H1 (cell line): ENCODE data around the gene UFC1. TPM values are rescaled to one million over a fixed set of nuclear protein-coding genes. Genes with fewer than 3 reads are reported as not detected.
A peak's percentile ranks its signal among the peaks of the same experiment; 100 is the strongest.

Experiments
- CTCF ChIA-PET: fragments of 300-600 bp; sonication (Branson Sonifier 250); formaldehyde crosslinking; loops from one replicate; lab custom pipeline; 2021; ENCODE audit not compliant: partially characterized antibody; lab: Charles Lee
- POLR2A ChIA-PET: fragments of 300-600 bp; sonication (Branson Sonifier 250); formaldehyde crosslinking; loops from one replicate; lab custom pipeline; 2021; ENCODE audit warnings: inconsistent platforms; ENCODE audit not compliant: partially characterized antibody; lab: Charles Lee
- DNase-seq, 2 experiments: peaks; one replicate each; pipeline versions ENCODE4 v3.0.0 to v3.0.0-alpha.2; 2010 to 2022; ENCODE audit warnings: low spot score in 2 of 2, low read depth in 1 of 2, mixed read lengths in 1 of 2
- FAIRE-seq: peaks from 2 replicates; lab custom pipeline; 2011; peaks lifted over from hg19 to GRCh38; lab: Jason Lieb, UNC
- H2AFZ ChIP-seq: 2 replicates; pipeline ENCODE4 v1.8.1; 2012; ENCODE audit warnings: low read length, inconsistent platforms
- H2AK5ac ChIP-seq: 2 replicates; pipeline ENCODE4 v1.6.1; 2013; ENCODE audit warnings: low read depth, low read length
- H2BK120ac ChIP-seq: replicated peaks from 2 replicates; pipeline ENCODE3; 2013; ENCODE audit warnings: low read depth, low read length, inconsistent platforms
- H2BK12ac ChIP-seq: 2 replicates; pipeline ENCODE4 v1.6.1; 2013; ENCODE audit warnings: low read depth, low read length
- H2BK15ac ChIP-seq: 2 replicates; pipeline ENCODE4 v1.6.1; 2013; ENCODE audit warnings: low read length
- H2BK20ac ChIP-seq: 2 replicates; pipeline ENCODE4 v1.6.1; 2013; ENCODE audit warnings: low read length
- H2BK5ac ChIP-seq: 2 replicates; pipeline ENCODE4 v1.6.1; 2013; ENCODE audit warnings: low read depth, low read length
- H3K14ac ChIP-seq: 2 replicates; pipeline ENCODE4 v1.6.1; 2013; ENCODE audit warnings: inconsistent platforms; ENCODE audit not compliant: insufficient read length
- H3K18ac ChIP-seq: 2 replicates; pipeline ENCODE4 v1.6.1; 2013; ENCODE audit warnings: low read length; ENCODE audit errors: extremely low read depth
- H3K23ac ChIP-seq: 2 replicates; pipeline ENCODE4 v1.6.1; 2013; ENCODE audit warnings: inconsistent platforms; ENCODE audit not compliant: insufficient read length
- H3K23me2 ChIP-seq: 2 replicates; pipeline ENCODE4 v1.6.1; 2013; ENCODE audit warnings: low read depth, low read length
- H3K27ac ChIP-seq: 2 replicates; pipeline ENCODE4 v1.6.1; 2011; ENCODE audit warnings: low read depth, low read length, inconsistent platforms
- H3K27me3 ChIP-seq, 4 experiments: replicated peaks in 1 of 4; 1 replicate in 1 of 4; 2 replicates in 3 of 4; pipeline versions ENCODE4 v1.6.1 to v1.8.1; 2011 to 2013; ENCODE audit warnings: low read length in 3 of 4, mild to moderate bottlenecking in 3 of 4, inconsistent platforms in 2 of 4, mixed read lengths in 2 of 4, moderate library complexity in 1 of 4; ENCODE audit not compliant: control insufficient read depth in 3 of 4, insufficient read depth in 3 of 4; ENCODE audit errors: extremely low read depth in 1 of 4
- H3K36me3 ChIP-seq, 4 experiments: 2 replicates each; pipeline versions ENCODE4 v1.6.1 to v1.8.1; 2011 to 2013; ENCODE audit warnings: mild to moderate bottlenecking in 4 of 4, low read length in 3 of 4, moderate library complexity in 2 of 4, control low read depth in 1 of 4, inconsistent platforms in 1 of 4; ENCODE audit not compliant: insufficient read depth in 4 of 4, control insufficient read depth in 2 of 4
- H3K4ac ChIP-seq: replicated peaks from 2 replicates; pipeline ENCODE3; 2013; ENCODE audit warnings: low read length, low read depth, mixed read lengths, inconsistent platforms; ENCODE audit not compliant: insufficient read length
- H3K4me1 ChIP-seq, 4 experiments: replicated peaks in 1 of 4; 1 replicate in 1 of 4; 2 replicates in 3 of 4; pipeline versions ENCODE4 v1.6.1 to v1.8.1; 2011 to 2013; ENCODE audit warnings: low read length in 3 of 4, inconsistent platforms in 2 of 4, mixed read lengths in 1 of 4; ENCODE audit not compliant: insufficient read depth in 4 of 4, control insufficient read depth in 3 of 4
- H3K4me2 ChIP-seq, 2 experiments: 2 replicates each; pipeline versions ENCODE4 v1.6.1 to v1.8.1; 2011 to 2013; ENCODE audit warnings: low read depth in 2 of 2, low read length in 2 of 2, control low read depth in 1 of 2, inconsistent platforms in 1 of 2, mild to moderate bottlenecking in 1 of 2; ENCODE audit not compliant: insufficient read depth in 1 of 2
- H3K4me3 ChIP-seq, 4 experiments: fragments of 200-600, 300-600 bp in 1 of 4; sonication (generic), shearing (Covaris generic), sonication (Bioruptor Twin) in 1 of 4; 2 replicates each; pipeline versions ENCODE4 v1.5.1 to v1.8.1; 2011 to 2016; ENCODE audit warnings: low read length in 4 of 4, low read depth in 3 of 4, control low read depth in 2 of 4, inconsistent platforms in 2 of 4, mild to moderate bottlenecking in 2 of 4, mixed read lengths in 1 of 4, moderate library complexity in 1 of 4; ENCODE audit not compliant: insufficient read depth in 2 of 4; ENCODE audit errors: extremely low read depth in 1 of 4
- H3K56ac ChIP-seq: replicated peaks from 2 replicates; pipeline ENCODE3; 2013; ENCODE audit warnings: low read depth, mild to moderate bottlenecking, mixed read lengths, low read length, inconsistent platforms; ENCODE audit not compliant: insufficient read length
- H3K79me1 ChIP-seq: 2 replicates; pipeline ENCODE4 v1.6.1; 2013; ENCODE audit warnings: low read depth, low read length, control low read depth
- H3K79me2 ChIP-seq, 2 experiments: 2 replicates each; pipeline versions ENCODE4 v1.6.1 to v1.8.1; 2012 to 2013; ENCODE audit warnings: low read length in 2 of 2, mild to moderate bottlenecking in 2 of 2, inconsistent platforms in 1 of 2; ENCODE audit not compliant: insufficient read depth in 2 of 2, control insufficient read depth in 1 of 2
- H3K9ac ChIP-seq, 4 experiments: replicated peaks in 1 of 4; 1 replicate in 1 of 4; 2 replicates in 3 of 4; pipeline versions ENCODE4 v1.6.1 to v1.8.1; 2011 to 2013; ENCODE audit warnings: low read depth in 3 of 4, low read length in 3 of 4, control low read depth in 2 of 4, mild to moderate bottlenecking in 2 of 4, moderate library complexity in 2 of 4, inconsistent platforms in 1 of 4; ENCODE audit errors: extremely low read depth in 1 of 4
- H3K9me3 ChIP-seq, 2 experiments: 2 replicates each; pipeline versions ENCODE4 v1.6.1 to v1.8.1; 2012 to 2013; ENCODE audit warnings: mild to moderate bottlenecking in 2 of 2, moderate library complexity in 2 of 2, control low read depth in 1 of 2, inconsistent platforms in 1 of 2, low read depth in 1 of 2, low read length in 1 of 2, mixed read lengths in 1 of 2; ENCODE audit not compliant: insufficient read depth in 2 of 2
- H4K20me1 ChIP-seq, 2 experiments: replicated peaks in 1 of 2; 2 replicates each; pipeline versions ENCODE3 to v1.8.1; 2011 to 2013; ENCODE audit warnings: inconsistent platforms in 2 of 2, low read length in 2 of 2, mild to moderate bottlenecking in 1 of 2; ENCODE audit not compliant: insufficient read depth in 2 of 2, control insufficient read depth in 1 of 2
- H4K5ac ChIP-seq: 2 replicates; pipeline ENCODE4 v1.6.1; 2013; ENCODE audit warnings: low read length, low read depth, mixed read lengths, inconsistent platforms; ENCODE audit not compliant: insufficient read length
- H4K8ac ChIP-seq: 2 replicates; pipeline ENCODE4 v1.8.0; 2013; ENCODE audit warnings: mild to moderate bottlenecking, moderate library complexity, low read length, inconsistent platforms; ENCODE audit not compliant: insufficient read depth; ENCODE audit errors: extremely low read depth
- H4K91ac ChIP-seq: replicated peaks from 2 replicates; pipeline ENCODE3; 2013; ENCODE audit warnings: low read length, mixed read lengths, inconsistent platforms; ENCODE audit not compliant: insufficient read length
- BRCA1 ChIP-seq: IDR thresholded peaks from 2 replicates; pipeline ENCODE4 v1.6.1; 2012; ENCODE audit warnings: low read depth, low read length, improper control_type of control experiment
- CTCF ChIP-seq, 3 experiments: IDR thresholded peaks; 1 replicate in 2 of 3; 2 replicates in 1 of 3; pipeline versions ENCODE4 v1.5.1 to v1.6.1; 2011; ENCODE audit warnings: low read length in 3 of 3, mild to moderate bottlenecking in 3 of 3, inconsistent platforms in 2 of 3, low read depth in 1 of 3, moderate library complexity in 1 of 3; ENCODE audit not compliant: insufficient read depth in 1 of 3; ENCODE audit errors: control extremely low read depth in 1 of 3
- E2F6 ChIP-seq: IDR thresholded peaks from 2 replicates; pipeline ENCODE4 v1.6.1; 2012; ENCODE audit warnings: inconsistent platforms
- GABPA ChIP-seq: IDR thresholded peaks from 2 replicates; pipeline ENCODE4 v1.6.1; 2011; ENCODE audit warnings: mild to moderate bottlenecking, low read length, moderate library complexity, borderline replicate concordance; ENCODE audit not compliant: insufficient read depth
- HDAC6 ChIP-seq: IDR thresholded peaks from one replicate; pipeline ENCODE4 v1.7.1; 2012; ENCODE audit warnings: low read depth, mild to moderate bottlenecking, inconsistent platforms, low read length, moderate library complexity
- KDM1A ChIP-seq: fragments of 200-600, 300-600 bp; sonication (generic); IDR thresholded peaks from 2 replicates; pipeline ENCODE4 v1.7.1; 2016; ENCODE audit warnings: mild to moderate bottlenecking, low read length, borderline replicate concordance
- KDM4A ChIP-seq: IDR thresholded peaks from one replicate; pipeline ENCODE4 v1.7.1; 2012; ENCODE audit warnings: low read depth, mild to moderate bottlenecking, moderate library complexity, low read length, inconsistent platforms; ENCODE audit not compliant: severe bottlenecking
- RAD21 ChIP-seq, 2 experiments: IDR thresholded peaks in 1 of 2; conservative IDR thresholded peaks in 1 of 2; 2 replicates each; pipeline ENCODE4 v1.6.1; 2011; ENCODE audit warnings: low read depth in 2 of 2, low read length in 2 of 2, improper control_type of control experiment in 1 of 2, inconsistent platforms in 1 of 2, mild to moderate bottlenecking in 1 of 2, moderate library complexity in 1 of 2
- WGBS, 2 experiments: shearing (Covaris generic) in 1 of 2; methylation state at CpG; one replicate each; pipeline versions ENCODE4 v1.1.6 to v1.1.7; 2013 to 2015; ENCODE audit warnings: low lambda C conversion rate in 2 of 2, mixed read lengths in 2 of 2, inconsistent platforms in 1 of 2, low coverage in 1 of 2, missing lambda C conversion rate in 1 of 2; ENCODE audit not compliant: insufficient replicate concordance in 2 of 2, insufficient coverage in 1 of 2, insufficient read length in 1 of 2; ENCODE audit errors: extremely low coverage in 1 of 2, missing lambda C conversion rate in 1 of 2; 5-methylcytosine and 5-hydroxymethylcytosine counted together
- polyA plus RNA-seq, 7 experiments: library from polyadenylated mRNA; depleted of rRNA in 3 of 7; stranded (reverse) in 5 of 7; unstranded in 2 of 7; fragments of >200 nt in 5 of 7; fragments of 200-250 nt in 2 of 7; gene quantifications; 1 replicate in 5 of 7; 2 replicates in 1 of 7; 4 replicates in 1 of 7; pipeline versions ENCODE4 v1.2.1 to v1.2.3, GENCODE V29; 2011 to 2013; ENCODE audit warnings: missing spikeins in 2 of 7, mixed read lengths in 2 of 7
- total RNA-seq: library from RNA; stranded (reverse); fragmentation: NEBNext Ultra II Directional; extraction: Animal tissue kit (Norgen Biotek cat#: 25700); gene quantifications from 2 replicates; pipeline ENCODE4 v1.2.1, GENCODE V29; 2021

The UFC1 gene
- total and polyA plus RNA-seq, 2 of the 8 experiments (the other 6 are each of a cell fraction or from before 2014, with no cell fraction given), result 67.8 to 102 TPM

GRCh38 chr1:161139766-161140165 is 14.0 kb upstream of the UFC1 start:
- Histone ChIP-seq H4K20me1 (peaks cover 0 to 1% of the 10 kb centered on the region in 2 experiments), H3K56ac (no peak overlapping the region), H3K36me3 (no peaks in the 10 kb centered on the region; a peak in 1 of 8 replicates), H2BK120ac (no peak overlapping the region), H2BK5ac (no peak overlapping the region), H3K4me1 (no peaks in the 10 kb centered on the region), H3K9ac (no peak overlapping the region), H4K91ac (no peak overlapping the region), H3K79me2 (peaks cover 0 to 6% of the 10 kb centered on the region in 2 experiments; a peak in 2 of 4 replicates), H2AFZ (no peak overlapping the region), H3K4ac (no peak overlapping the region), H2BK20ac (no peak overlapping the region), H3K18ac (no peak overlapping the region), H2BK15ac (no peak overlapping the region), H3K14ac (no peak overlapping the region), H3K27me3 (no peaks in the 10 kb centered on the region), H3K4me2 (no peak overlapping the region), H3K4me3 (no peak overlapping the region), H2AK5ac (no peak overlapping the region), H3K9me3 (no peaks in the 10 kb centered on the region), H2BK12ac (no peak overlapping the region), H3K23me2 (no peaks in the 10 kb centered on the region), H3K79me1 (peaks cover 6% of the 10 kb centered on the region; the same call in 1 of the 2 replicates), H4K5ac (no peak overlapping the region), H3K23ac (no peak overlapping the region), H4K8ac (no peak overlapping the region), H3K27ac (no peak overlapping the region)
- FAIRE-seq, result no peak
- CTCF ChIA-PET, result interaction anchor here (0.7 to 7.3 kb wide), 20 partner anchors 8 to 371 kb away, joined by 3 to 58 read pairs (median 4); partner anchors contain the start of genes ADAMTS4, ARHGAP30, KLHDC9 and NIT1
- DNase-seq, result no peak
- TF ChIP-seq KDM1A (no peak), HDAC6 (no peak), CTCF (IDR thresholded peaks at IDR 0.05; ENCODE audit: control extremely low read depth in 1 of 3, insufficient read depth in 1 of 3, low read depth in 1 of 3, low read length in 3 of 3) (peak in 2 of 3 experiments; percentile 24 to 43; a peak in 2 of 4 replicates), E2F6 (no peak), KDM4A (no peak), RAD21 (IDR thresholded peaks at IDR 0.05 in 1 of 2, conservative IDR thresholded peaks at IDR 0.05 in 1 of 2; ENCODE audit: low read depth in 2 of 2, low read length in 2 of 2) (peak; percentile 60 to 68), BRCA1 (no peak), GABPA (no peak)
- 64% methylated on average over 1 of the region's 1 CpG; no CpG with 5 or more reads in 1 of the 2 experiments for WGBS, 2 experiments
- POLR2A ChIA-PET, result interaction anchor here (0.6 to 9.6 kb wide), 2 partner anchors 13 to 118 kb away, joined by 3 to 130 read pairs; partner anchors contain the start of genes UFC1 and USP21
